Loucy (cell line): Measurements from ENCODE around the gene CFAP20.

Source experiments
- H2AFZ ChIP-seq: fragments of 200-600 bp; sonication (generic); 2 replicates; pipeline ENCODE4 v1.6.0; 2016; ENCODE audit warnings: antibody characterized with exemption, mild to moderate bottlenecking, low read length, moderate library complexity
- H3F3A ChIP-seq: fragments of 200-600 bp; 2 replicates; pipeline ENCODE4 v1.6.0; 2016; ENCODE audit warnings: antibody characterized with exemption, low read depth, mild to moderate bottlenecking
- H3K27me3 ChIP-seq: fragments of 200-600 bp; sonication (generic); 2 replicates; pipeline ENCODE4 v1.6.1; 2014; ENCODE audit warnings: low read length, mild to moderate bottlenecking; ENCODE audit not compliant: insufficient read depth, poor library complexity, severe bottlenecking
- H3K36me3 ChIP-seq: fragments of 200-600 bp; sonication (generic); 2 replicates; pipeline ENCODE4 v1.6.1; 2016; ENCODE audit warnings: low read length; ENCODE audit not compliant: insufficient read depth
- H3K4me1 ChIP-seq: fragments of 200-600 bp; sonication (generic); 2 replicates; pipeline ENCODE4 v1.5.1; 2014; ENCODE audit warnings: low read length, mild to moderate bottlenecking; ENCODE audit not compliant: insufficient read depth, poor library complexity, severe bottlenecking
- H3K4me2 ChIP-seq: fragments of 200-600 bp; sonication (generic); 2 replicates; pipeline ENCODE4 v1.6.0; 2014; ENCODE audit warnings: antibody characterized with exemption, low read length, low read depth, mild to moderate bottlenecking; ENCODE audit not compliant: poor library complexity, severe bottlenecking
- H3K4me3 ChIP-seq: fragments of 200-600 bp; sonication (generic); 2 replicates; pipeline ENCODE4 v1.5.1; 2014; ENCODE audit warnings: low read length, mild to moderate bottlenecking, mixed read lengths; ENCODE audit not compliant: poor library complexity, severe bottlenecking
- H3K79me2 ChIP-seq: fragments of 200-600 bp; sonication (generic); 2 replicates; pipeline ENCODE4 v1.6.1; 2014; ENCODE audit warnings: low read length; ENCODE audit not compliant: insufficient read depth
- H3K9ac ChIP-seq: fragments of 200-600 bp; sonication (generic); 2 replicates; pipeline ENCODE4 v1.6.0; 2014; ENCODE audit warnings: mild to moderate bottlenecking, low read depth, low read length, moderate library complexity; ENCODE audit not compliant: poor library complexity, severe bottlenecking
- H3K9me2 ChIP-seq: fragments of 200-600 bp; sonication (generic); replicated peaks from 2 replicates; pipeline ENCODE4 v1.6.1; 2016; ENCODE audit warnings: low read depth, low read length, mixed read lengths
- H3K9me3 ChIP-seq: fragments of 200-600 bp; sonication (generic); 2 replicates; pipeline ENCODE4 v1.6.1; 2014; ENCODE audit warnings: mild to moderate bottlenecking, antibody characterized with exemption, low read length, low read depth; ENCODE audit not compliant: insufficient read depth
- H4K20me1 ChIP-seq: fragments of 200-600 bp; sonication (generic); 2 replicates; pipeline ENCODE4 v1.6.0; 2014; ENCODE audit warnings: antibody characterized with exemption, low read length, mild to moderate bottlenecking; ENCODE audit not compliant: insufficient read depth, poor library complexity, severe bottlenecking
- EZH2phosphoT487 ChIP-seq: fragments of 200-600 bp; IDR thresholded peaks from 2 replicates; pipeline ENCODE4 v1.6.1; 2018; ENCODE audit warnings: antibody characterized with exemption, mild to moderate bottlenecking, moderate library complexity, borderline replicate concordance
- TF ChIP-seq, protein P1 (sequence below): fragments of 200-600 bp; sonication (generic); conservative IDR thresholded peaks from 2 replicates; pipeline ENCODE4 v1.5.1; 2014; ENCODE audit warnings: mild to moderate bottlenecking, antibody characterized with exemption, low read length

Gene CFAP20

GRCh38 chr16:58114827-58115825 is 14.1 kb downstream of the CFAP20 start:
- Histone ChIP-seq H3K9ac (no peak overlapping the region), H3K79me2 (peaks cover 42% of the 10 kb centered on the region), H3K9me3 (no peaks in the 10 kb centered on the region), H3K36me3 (peaks cover 51% of the 10 kb centered on the region), H3F3A (no peaks in the 10 kb centered on the region), H3K9me2 (no peaks in the 10 kb centered on the region), H3K27me3 (no peaks in the 10 kb centered on the region), H3K4me1 (no peaks in the 10 kb centered on the region), H2AFZ (no peak overlapping the region), H3K4me3 (no peak overlapping the region), H4K20me1 (peaks cover 33% of the 10 kb centered on the region), H3K4me2 (no peak overlapping the region)
- TF ChIP-seq, protein P1, sequence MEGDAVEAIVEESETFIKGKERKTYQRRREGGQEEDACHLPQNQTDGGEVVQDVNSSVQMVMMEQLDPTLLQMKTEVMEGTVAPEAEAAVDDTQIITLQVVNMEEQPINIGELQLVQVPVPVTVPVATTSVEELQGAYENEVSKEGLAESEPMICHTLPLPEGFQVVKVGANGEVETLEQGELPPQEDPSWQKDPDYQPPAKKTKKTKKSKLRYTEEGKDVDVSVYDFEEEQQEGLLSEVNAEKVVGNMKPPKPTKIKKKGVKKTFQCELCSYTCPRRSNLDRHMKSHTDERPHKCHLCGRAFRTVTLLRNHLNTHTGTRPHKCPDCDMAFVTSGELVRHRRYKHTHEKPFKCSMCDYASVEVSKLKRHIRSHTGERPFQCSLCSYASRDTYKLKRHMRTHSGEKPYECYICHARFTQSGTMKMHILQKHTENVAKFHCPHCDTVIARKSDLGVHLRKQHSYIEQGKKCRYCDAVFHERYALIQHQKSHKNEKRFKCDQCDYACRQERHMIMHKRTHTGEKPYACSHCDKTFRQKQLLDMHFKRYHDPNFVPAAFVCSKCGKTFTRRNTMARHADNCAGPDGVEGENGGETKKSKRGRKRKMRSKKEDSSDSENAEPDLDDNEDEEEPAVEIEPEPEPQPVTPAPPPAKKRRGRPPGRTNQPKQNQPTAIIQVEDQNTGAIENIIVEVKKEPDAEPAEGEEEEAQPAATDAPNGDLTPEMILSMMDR = no peak
- TF ChIP-seq EZH2phosphoT487 = no peak

DNA sequence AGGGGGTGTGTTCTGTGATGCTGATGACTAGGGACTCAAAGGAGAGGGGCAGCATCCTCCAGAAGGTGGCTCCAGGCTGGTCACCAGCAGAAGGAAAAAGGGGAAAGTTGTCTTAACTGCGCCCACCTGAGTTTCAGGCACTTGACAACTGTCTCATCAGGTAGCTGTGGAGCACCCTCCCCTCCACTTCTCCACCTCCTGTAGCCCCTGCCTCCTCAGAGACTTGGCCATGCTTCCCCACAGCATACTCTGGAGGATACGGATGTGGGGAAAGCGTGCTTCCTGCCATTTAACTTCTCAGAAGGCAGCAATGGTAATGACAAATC is 17.9 kb downstream of the CFAP20 start:
- Histone ChIP-seq H3K79me2 (peaks cover 3% of the 10 kb centered on the region; the same call in 1 of the 2 replicates), H3K4me2 (no peak overlapping the region)

GRCh38 chr16:58110571-58111301 is 18.4 kb downstream of the CFAP20 start:
- H2AFZ ChIP-seq = no peak overlapping the region
- no peak overlapping the region for H3K4me2 ChIP-seq
- no peaks in the 10 kb centered on the region for H3K79me2 ChIP-seq
- H3K9me2 ChIP-seq = no peaks in the 10 kb centered on the region
- no peaks in the 10 kb centered on the region for H3F3A ChIP-seq
- H4K20me1 ChIP-seq = no peaks in the 10 kb centered on the region
- peaks cover 37% of the 10 kb centered on the region for H3K36me3 ChIP-seq
- H3K4me1 ChIP-seq = peaks cover 2% of the 10 kb centered on the region
- no peak for TF ChIP-seq EZH2phosphoT487
- TF ChIP-seq, protein P1 = no peak
- no peaks in the 10 kb centered on the region for H3K9me3 ChIP-seq
- H3K27me3 ChIP-seq = no peaks in the 10 kb centered on the region
- no peak overlapping the region for H3K9ac ChIP-seq
- no peak overlapping the region for H3K4me3 ChIP-seq

More for the DNA sequence above, 17.9 kb downstream of the CFAP20 start:
- TF ChIP-seq, protein P1 = no peak
- no peak for TF ChIP-seq EZH2phosphoT487
- Histone ChIP-seq H3K4me1 (no peaks in the 10 kb centered on the region), H2AFZ (no peak overlapping the region), H3K36me3 (peaks cover 42% of the 10 kb centered on the region), H3K9me2 (no peaks in the 10 kb centered on the region), H3K9me3 (no peaks in the 10 kb centered on the region), H3F3A (no peaks in the 10 kb centered on the region), H3K9ac (no peak overlapping the region), H4K20me1 (peaks cover under 1% of the 10 kb centered on the region), H3K4me3 (no peak overlapping the region), H3K27me3 (no peaks in the 10 kb centered on the region)
